RPMI8226 (cell line): ENCODE results near the gene ANKRD34B.

ENCODE experiments used
- DNase-seq: peaks from one replicate; pipeline ENCODE4 v3.0.0-alpha.2; 2015

The ANKRD34B gene

GRCh38 chr5:80569086-80569960 lies 757 bp downstream of the ANKRD34B start:
- DNase-seq: no peak

DNA sequence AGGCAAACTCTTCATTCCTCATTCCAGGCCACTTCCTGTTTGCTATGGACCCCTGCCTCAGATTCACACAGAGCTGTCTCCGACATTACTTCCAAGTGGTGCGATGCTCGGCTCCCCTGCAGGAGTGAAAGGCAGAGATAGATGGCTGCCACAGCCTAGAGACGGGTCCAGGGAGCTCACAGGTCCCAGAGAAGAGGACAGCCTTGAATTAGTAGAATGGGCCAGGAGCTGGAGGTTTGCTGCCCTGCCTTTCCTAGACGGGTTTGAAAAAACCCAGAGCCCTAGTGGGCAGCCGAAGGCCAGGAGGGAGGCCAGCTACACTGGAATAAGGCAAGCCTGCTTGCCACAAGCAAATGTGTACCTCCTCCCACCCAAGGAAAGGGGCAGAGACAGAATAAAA lies 1.8 kb downstream of the ANKRD34B start:
- DNase-seq: no peak

GRCh38 chr5:80566711-80567259 lies 3.3 kb downstream of the ANKRD34B start:
- DNase-seq: no peak

GRCh38 chr5:80565330-80565729 lies 4.8 kb downstream of the ANKRD34B start:
- no peak for DNase-seq

GRCh38 chr5:80559244-80559643 lies 10.8 kb downstream of the ANKRD34B start:
- peak; percentile 71 for DNase-seq

GRCh38 chr5:80555099-80555498 lies 15.0 kb downstream of the ANKRD34B start:
- DNase-seq: no peak

DNA sequence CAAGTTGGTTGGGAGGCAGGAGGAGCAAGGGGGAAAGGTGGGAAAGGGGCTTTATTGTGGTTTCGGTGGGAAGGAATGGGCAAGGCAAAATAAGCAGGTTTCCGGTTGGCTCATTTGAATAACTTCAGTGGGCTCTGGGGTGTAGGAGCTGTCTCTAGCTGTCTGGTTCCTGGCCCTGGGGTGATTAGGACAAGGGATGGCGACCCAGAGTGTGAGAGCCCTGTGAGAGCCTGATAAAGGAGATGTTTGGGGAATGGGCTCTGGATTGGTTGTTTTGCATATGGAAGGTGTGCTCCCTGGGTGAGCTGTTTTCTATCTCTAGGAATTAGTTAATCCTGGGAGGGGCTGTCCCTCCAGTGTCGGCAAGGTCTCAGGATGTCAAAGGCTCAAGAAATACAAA lies 15.4 kb downstream of the ANKRD34B start:
- no peak for DNase-seq

DNA sequence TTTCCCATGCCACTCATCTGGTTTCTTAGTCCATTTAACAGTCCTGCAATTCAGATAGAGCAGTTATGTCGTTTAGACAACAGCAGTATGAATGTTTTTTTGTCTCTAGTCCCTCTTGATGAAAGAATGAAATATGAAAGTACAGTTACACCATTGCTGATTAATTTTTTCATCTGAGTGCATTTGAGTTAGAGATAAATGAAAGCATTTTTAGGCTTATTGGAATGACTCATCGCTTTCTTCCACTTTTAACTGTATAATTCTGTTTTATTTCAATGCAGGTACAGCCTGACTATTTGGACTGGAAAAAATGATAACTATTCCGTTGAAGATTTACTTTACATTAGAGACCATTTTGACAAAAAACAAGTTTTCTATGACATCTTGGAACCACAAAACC lies 28.7 kb downstream of the ANKRD34B start:
- no peak for DNase-seq

DNA sequence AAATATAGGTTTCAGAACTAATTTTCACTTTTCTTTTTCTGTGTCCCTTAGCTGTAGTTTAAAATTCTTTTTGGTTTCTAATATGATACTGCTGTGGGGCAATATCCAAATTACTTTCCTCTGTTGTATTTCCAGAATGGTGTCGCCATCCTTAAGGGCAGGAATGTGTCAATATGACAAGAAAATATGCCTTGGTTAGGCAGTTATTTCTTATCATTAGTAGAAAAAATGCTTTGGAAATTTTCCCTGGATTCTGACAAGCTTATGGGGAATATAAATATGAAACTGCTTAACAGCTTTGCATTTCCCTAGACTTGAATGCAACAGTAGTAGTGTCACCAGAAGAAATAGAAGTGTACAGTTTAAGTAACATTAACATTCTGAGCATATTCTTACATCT lies 29.4 kb downstream of the ANKRD34B start:
- DNase-seq: no peak

DNA sequence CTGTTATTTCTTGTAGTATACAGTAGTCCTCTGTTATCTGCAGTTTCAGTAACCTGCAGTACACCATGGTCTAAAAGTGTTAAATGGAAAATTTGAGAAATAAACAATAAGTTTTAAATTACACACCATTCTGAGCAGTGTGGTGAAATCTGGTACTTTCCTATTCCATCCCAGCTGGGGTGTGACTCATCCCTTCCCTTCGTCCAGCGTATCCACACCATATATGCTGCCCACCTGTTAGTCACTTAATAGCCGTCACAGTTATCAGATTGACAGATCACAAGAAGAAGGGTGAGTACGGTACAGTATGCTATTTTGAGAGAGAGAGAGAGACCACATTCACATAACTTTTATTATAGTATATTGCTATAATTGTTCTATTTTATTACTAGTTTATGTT lies 53.3 kb downstream of the ANKRD34B start:
- no peak for DNase-seq

GRCh38 chr5:80509362-80509761 lies 60.7 kb downstream of the ANKRD34B start:
- no peak for DNase-seq

DNA sequence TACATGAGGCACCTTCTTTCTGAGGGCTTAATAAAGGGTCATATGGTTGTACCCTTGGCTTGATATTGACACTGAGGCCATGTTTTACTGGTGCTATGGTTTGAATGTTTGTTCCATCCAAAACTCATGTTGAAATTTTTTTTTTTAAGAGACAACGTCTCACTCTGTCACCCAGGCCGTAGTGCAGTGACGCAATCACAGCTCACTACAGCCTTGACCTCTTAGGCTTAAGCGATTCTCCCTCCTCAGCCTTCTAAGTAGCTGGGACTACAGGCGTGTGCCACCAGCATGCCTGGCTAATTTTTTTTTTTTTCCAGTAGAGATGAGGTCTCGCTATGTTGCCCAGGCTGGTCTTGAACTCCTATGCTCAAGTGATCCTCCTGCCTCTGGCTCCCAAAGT lies 61.2 kb downstream of the ANKRD34B start:
- no peak for DNase-seq

DNA sequence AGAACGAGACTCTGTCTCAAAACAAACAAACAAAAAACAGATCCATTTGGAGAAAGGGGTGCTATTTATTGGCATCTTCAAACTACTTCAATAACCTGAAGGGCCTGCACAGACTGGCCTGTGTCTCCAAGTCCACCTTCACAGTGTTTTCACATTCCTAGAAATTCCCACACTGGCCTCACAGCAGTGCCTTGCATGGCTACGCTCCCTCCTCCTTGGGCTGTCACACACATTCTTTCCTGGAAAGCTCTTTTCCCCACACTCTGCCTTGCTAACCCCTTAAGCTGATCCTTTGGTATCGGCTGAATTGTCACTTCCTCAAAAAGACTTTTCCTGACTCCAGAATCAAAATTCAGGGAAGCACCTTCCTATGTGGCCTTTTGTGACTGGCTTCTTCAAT lies 62.4 kb downstream of the ANKRD34B start:
- DNase-seq: no peak
